SK-N-SH (cell line): ENCODE measurements around the gene SCGB1D4. TPM values are rescaled to one million over a fixed set of nuclear protein-coding genes. Genes with fewer than 3 reads are reported as not detected.

ENCODE experiments used
- CTCF ChIA-PET: fragments of 300-600, 350-600 bp; formaldehyde crosslinking; extraction: SDS; loops from one replicate; lab custom pipeline; 2021; lab: Yijun Ruan, JAX
- POLR2A ChIA-PET: fragments of 350-600 bp; sonication (Branson Sonifier 250); formaldehyde crosslinking; extraction: SDS; loops from one replicate; lab custom pipeline; 2020; ENCODE audit warnings: antibody characterized with exemption, inconsistent platforms; lab: Yijun Ruan, JAX
- DNase-seq: peaks from one replicate; pipeline ENCODE4 v3.0.0; 2012
- H2AFZ ChIP-seq: fragments of 200-600 bp; sonication (generic); 2 replicates; pipeline ENCODE4 v1.8.1; 2016; ENCODE audit warnings: antibody characterized with exemption, mild to moderate bottlenecking, low read depth
- H3F3A ChIP-seq: fragments of 200-600 bp; sonication (generic); replicated peaks from 2 replicates; pipeline ENCODE3; 2016; ENCODE audit warnings: antibody characterized with exemption, mild to moderate bottlenecking; ENCODE audit not compliant: insufficient read depth
- H3K27ac ChIP-seq, 2 experiments: fragments of 200-500 bp in 1 of 2; fragments of 200-600 bp in 1 of 2; sonication (Bioruptor generic) in 1 of 2; sonication (generic), shearing (Covaris generic) in 1 of 2; 2 replicates each; pipeline versions ENCODE4 v1.5.1 to v1.6.1; 2014 to 2016; ENCODE audit warnings: low read depth in 2 of 2, inconsistent platforms in 1 of 2, low read length in 1 of 2, mild to moderate bottlenecking in 1 of 2, mixed read lengths in 1 of 2
- H3K27me3 ChIP-seq: fragments of 200-600 bp; sonication (generic), shearing (Covaris generic); 2 replicates; pipeline ENCODE4 v1.6.1; 2016; ENCODE audit warnings: mixed run types; ENCODE audit not compliant: insufficient read depth
- H3K36me3 ChIP-seq, 2 experiments: fragments of 200-500 bp in 1 of 2; fragments of 200-600 bp in 1 of 2; sonication (Bioruptor generic) in 1 of 2; sonication (generic) in 1 of 2; replicated peaks in 1 of 2; 2 replicates each; pipeline versions ENCODE3 to v1.5.1; 2014 to 2016; ENCODE audit warnings: low read length in 1 of 2, mild to moderate bottlenecking in 1 of 2; ENCODE audit not compliant: insufficient read depth in 2 of 2, control insufficient read depth in 1 of 2
- H3K4me1 ChIP-seq, 2 experiments: fragments of 200-500 bp in 1 of 2; fragments of 200-600 bp in 1 of 2; sonication (Bioruptor generic) in 1 of 2; sonication (generic), shearing (Covaris generic) in 1 of 2; 2 replicates each; pipeline versions ENCODE4 v1.5.1 to v1.6.1; 2014 to 2016; ENCODE audit warnings: low read depth in 1 of 2, low read length in 1 of 2, mixed run types in 1 of 2; ENCODE audit not compliant: insufficient read depth in 2 of 2, control insufficient read depth in 1 of 2
- H3K4me2 ChIP-seq: fragments of 200-600 bp; sonication (generic), shearing (Covaris generic); 2 replicates; pipeline ENCODE4 v1.6.1; 2017; ENCODE audit warnings: mixed run types
- H3K4me3 ChIP-seq, 2 experiments: fragments of 200-500 bp in 1 of 2; fragments of 200-600 bp in 1 of 2; sonication (Bioruptor generic) in 1 of 2; sonication (generic), shearing (Covaris generic) in 1 of 2; 2 replicates each; pipeline versions ENCODE4 v1.5.1 to v1.8.1; 2014 to 2016; ENCODE audit warnings: low read depth in 2 of 2, inconsistent platforms in 1 of 2, low read length in 1 of 2, mild to moderate bottlenecking in 1 of 2, mixed read lengths in 1 of 2, moderate library complexity in 1 of 2
- H3K79me2 ChIP-seq: fragments of 200-600 bp; sonication (generic); 2 replicates; pipeline ENCODE4 v1.8.1; 2017; ENCODE audit warnings: mild to moderate bottlenecking; ENCODE audit not compliant: insufficient read depth
- H3K9ac ChIP-seq: fragments of 200-600 bp; sonication (generic); 2 replicates; pipeline ENCODE4 v1.6.1; 2017; ENCODE audit warnings: mixed run types
- H3K9me2 ChIP-seq: fragments of 200-600 bp; sonication (generic); 2 replicates; pipeline ENCODE4 v1.6.1; 2017; ENCODE audit warnings: mixed run types
- H3K9me3 ChIP-seq: fragments of 200-600 bp; sonication (generic); 2 replicates; pipeline ENCODE4 v1.6.1; 2017; ENCODE audit warnings: mixed run types, mild to moderate bottlenecking, moderate library complexity
- H4K20me1 ChIP-seq: fragments of 200-600 bp; sonication (generic); 2 replicates; pipeline ENCODE4 v1.6.1; 2017; ENCODE audit warnings: mild to moderate bottlenecking, mixed run types; ENCODE audit not compliant: insufficient read depth
- EP300 ChIP-seq, 2 experiments: IDR thresholded peaks; 2 replicates each; pipeline versions ENCODE4 v1.4.0 to v1.6.1; 2012; ENCODE audit warnings: borderline replicate concordance in 1 of 2, low read depth in 1 of 2, low read length in 1 of 2
- FOXJ3 ChIP-seq: sonication (generic); formaldehyde crosslinking; IDR thresholded peaks from 2 replicates; pipeline ENCODE4 v1.5.1; 2020; ENCODE audit warnings: mild to moderate bottlenecking, missing genetic modification reagents
- FOXM1 ChIP-seq: IDR thresholded peaks from 2 replicates; pipeline ENCODE4 v1.4.0; 2012; ENCODE audit warnings: low read depth, mild to moderate bottlenecking
- GABPA ChIP-seq: IDR thresholded peaks from 2 replicates; pipeline ENCODE4 v1.4.0; 2012; ENCODE audit warnings: low read depth, mild to moderate bottlenecking
- JUND ChIP-seq: IDR thresholded peaks from 2 replicates; pipeline ENCODE4 v1.4.0; 2012
- MXI1 ChIP-seq: IDR thresholded peaks from 2 replicates; pipeline ENCODE4 v1.6.1; 2012; ENCODE audit warnings: mild to moderate bottlenecking, low read depth, low read length, improper control_type of control experiment
- NRF1 ChIP-seq: IDR thresholded peaks from 2 replicates; pipeline ENCODE4 v1.6.1; 2012; ENCODE audit warnings: low read depth, mild to moderate bottlenecking, low read length
- PBX3 ChIP-seq: IDR thresholded peaks from 2 replicates; pipeline ENCODE4; 2012
- RAD21 ChIP-seq: IDR thresholded peaks from 2 replicates; pipeline ENCODE4 v1.6.1; 2012; ENCODE audit warnings: mild to moderate bottlenecking, low read length
- RCOR1 ChIP-seq: fragments of 150-350 bp; IDR thresholded peaks from 2 replicates; pipeline ENCODE4 v1.6.1; 2017; ENCODE audit warnings: antibody characterized with exemption, low read length
- TAF1 ChIP-seq: IDR thresholded peaks from 2 replicates; pipeline ENCODE4 v1.6.1; 2012; ENCODE audit warnings: low read depth, mild to moderate bottlenecking, low read length, moderate library complexity, borderline replicate concordance
- TCF12 ChIP-seq: IDR thresholded peaks from 2 replicates; pipeline ENCODE4 v1.4.0; 2012
- YY1 ChIP-seq: IDR thresholded peaks from 2 replicates; pipeline ENCODE4 v1.4.0; 2012; ENCODE audit warnings: low read depth, mild to moderate bottlenecking
- WGBS: methylation state at CpG from one replicate; pipeline ENCODE4 v1.1.6; 2017; ENCODE audit warnings: low lambda C conversion rate; 5-methylcytosine and 5-hydroxymethylcytosine counted together
- polyA plus RNA-seq, 3 experiments: library from polyadenylated mRNA; depleted of rRNA; stranded (reverse); fragments of >200 nt; gene quantifications; 2 replicates each; pipeline ENCODE4 v1.2.3, GENCODE V29; 2012
- TF ChIP-seq, protein P1 (sequence below): fragments of 150-350 bp; IDR thresholded peaks from 2 replicates; pipeline ENCODE4 v1.6.1; 2017; ENCODE audit warnings: antibody characterized with exemption, low read length, low read depth, borderline replicate concordance
- TF ChIP-seq, protein P2 (sequence below): IDR thresholded peaks from 2 replicates; pipeline ENCODE4 v1.4.0; 2012; ENCODE audit warnings: low read depth, borderline replicate concordance

Gene SCGB1D4
- polyA plus RNA-seq, 1 of the 3 experiments (the other 2 are of a cell fraction) = not detected

DNA sequence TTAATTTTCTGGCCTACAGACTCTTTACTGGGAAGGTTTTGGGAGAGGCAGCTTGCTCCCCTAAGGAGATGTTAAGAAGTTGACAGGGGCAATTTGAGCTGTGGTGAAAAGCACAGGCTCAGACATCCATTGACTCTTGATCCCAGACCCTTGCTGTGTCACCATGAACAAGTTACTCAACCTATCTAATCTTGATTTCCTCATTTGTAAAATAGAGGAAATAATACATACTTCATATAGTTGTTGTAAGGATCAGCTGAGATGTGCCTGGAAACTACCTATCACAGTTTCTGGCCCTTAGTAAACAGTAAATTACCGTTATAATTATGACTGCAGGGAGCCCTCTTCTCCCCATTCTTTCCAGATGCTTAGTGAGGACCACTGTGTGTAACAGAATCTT lies 16.6 kb upstream of the SCGB1D4 start:
- ChIA-PET CTCF (interaction anchor here (0.8 to 1.5 kb wide), 6 partner anchors 24 to 225 kb away, joined by 3 to 5 read pairs (median 4); partner anchors contain the start of gene SCGB1D2), POLR2A (no interaction called here)
- Histone ChIP-seq H2AFZ (no peak overlapping the region), H3K4me2 (no peak overlapping the region), H3K9ac (no peak overlapping the region), H3K9me3 (no peaks in the 10 kb centered on the region), H3K27me3 (peaks cover 49% of the 10 kb centered on the region), H3K36me3 (no peaks in the 10 kb centered on the region), H4K20me1 (no peaks in the 10 kb centered on the region), H3K27ac (no peak overlapping the region), H3K4me3 (no peak overlapping the region), H3K4me1 (no peaks in the 10 kb centered on the region), H3K9me2 (no peaks in the 10 kb centered on the region), H3K79me2 (no peaks in the 10 kb centered on the region), H3F3A (no peaks in the 10 kb centered on the region)
- WGBS = 7% methylated on average over 1 of the region's 1 CpG
- no peak for DNase-seq
- TF ChIP-seq GABPA (no peak), TAF1 (no peak), TCF12 (no peak), FOXJ3 (CRISPR knock-in tag) (no peak), NRF1 (no peak), MXI1 (no peak), RCOR1 (no peak), JUND (no peak), PBX3 (no peak), RAD21 (no peak), FOXM1 (no peak), EP300 (IDR thresholded peaks at IDR 0.05; ENCODE audit: borderline replicate concordance in 1 of 2, low read depth in 1 of 2, low read length in 1 of 2) (no peak), YY1 (no peak)
- TF ChIP-seq, protein P1, sequence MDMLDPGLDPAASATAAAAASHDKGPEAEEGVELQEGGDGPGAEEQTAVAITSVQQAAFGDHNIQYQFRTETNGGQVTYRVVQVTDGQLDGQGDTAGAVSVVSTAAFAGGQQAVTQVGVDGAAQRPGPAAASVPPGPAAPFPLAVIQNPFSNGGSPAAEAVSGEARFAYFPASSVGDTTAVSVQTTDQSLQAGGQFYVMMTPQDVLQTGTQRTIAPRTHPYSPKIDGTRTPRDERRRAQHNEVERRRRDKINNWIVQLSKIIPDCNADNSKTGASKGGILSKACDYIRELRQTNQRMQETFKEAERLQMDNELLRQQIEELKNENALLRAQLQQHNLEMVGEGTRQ = no peak

- WGBS = 27% methylated on average over 7 of the region's 7 CpGs
- POLR2A ChIA-PET = no interaction called here
These were observed 11.1 kb upstream of the SCGB1D4 start for GRCh38 chr11:62309991-62310390.

More at GRCh38 chr11:62309991-62310390, 11.1 kb upstream of the SCGB1D4 start:
- TF ChIP-seq, protein P2, sequence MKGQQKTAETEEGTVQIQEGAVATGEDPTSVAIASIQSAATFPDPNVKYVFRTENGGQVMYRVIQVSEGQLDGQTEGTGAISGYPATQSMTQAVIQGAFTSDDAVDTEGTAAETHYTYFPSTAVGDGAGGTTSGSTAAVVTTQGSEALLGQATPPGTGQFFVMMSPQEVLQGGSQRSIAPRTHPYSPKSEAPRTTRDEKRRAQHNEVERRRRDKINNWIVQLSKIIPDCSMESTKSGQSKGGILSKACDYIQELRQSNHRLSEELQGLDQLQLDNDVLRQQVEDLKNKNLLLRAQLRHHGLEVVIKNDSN = no peak
- TF ChIP-seq YY1 = no peak
- no peak overlapping the region for H3K9ac ChIP-seq
- H3K36me3 ChIP-seq = no peaks in the 10 kb centered on the region
- H3K9me3 ChIP-seq = no peaks in the 10 kb centered on the region
- no peak for DNase-seq
- no peak overlapping the region for H2AFZ ChIP-seq
- H4K20me1 ChIP-seq = no peaks in the 10 kb centered on the region
- CTCF ChIA-PET = interaction anchor here (1.1 to 3.9 kb wide), 15 partner anchors 9 to 411 kb away, joined by 3 to 38 read pairs (median 7); partner anchors contain the start of genes ASRGL1 and SCGB1D4
- no peak overlapping the region for H3K4me2 ChIP-seq
- H3K4me3 ChIP-seq = peak overlapping the region in 1 of 2 experiments; percentile 26; a peak in 1 of 4 replicates
- H3K79me2 ChIP-seq = no peaks in the 10 kb centered on the region
- H3K27ac ChIP-seq = no peak overlapping the region
- H3F3A ChIP-seq = no peaks in the 10 kb centered on the region
- no peaks in the 10 kb centered on the region for H3K4me1 ChIP-seq
- peaks cover 32% of the 10 kb centered on the region for H3K27me3 ChIP-seq
- H3K9me2 ChIP-seq = no peaks in the 10 kb centered on the region
